ENCODE results near the gene HHAT.

The HHAT gene

DNA sequence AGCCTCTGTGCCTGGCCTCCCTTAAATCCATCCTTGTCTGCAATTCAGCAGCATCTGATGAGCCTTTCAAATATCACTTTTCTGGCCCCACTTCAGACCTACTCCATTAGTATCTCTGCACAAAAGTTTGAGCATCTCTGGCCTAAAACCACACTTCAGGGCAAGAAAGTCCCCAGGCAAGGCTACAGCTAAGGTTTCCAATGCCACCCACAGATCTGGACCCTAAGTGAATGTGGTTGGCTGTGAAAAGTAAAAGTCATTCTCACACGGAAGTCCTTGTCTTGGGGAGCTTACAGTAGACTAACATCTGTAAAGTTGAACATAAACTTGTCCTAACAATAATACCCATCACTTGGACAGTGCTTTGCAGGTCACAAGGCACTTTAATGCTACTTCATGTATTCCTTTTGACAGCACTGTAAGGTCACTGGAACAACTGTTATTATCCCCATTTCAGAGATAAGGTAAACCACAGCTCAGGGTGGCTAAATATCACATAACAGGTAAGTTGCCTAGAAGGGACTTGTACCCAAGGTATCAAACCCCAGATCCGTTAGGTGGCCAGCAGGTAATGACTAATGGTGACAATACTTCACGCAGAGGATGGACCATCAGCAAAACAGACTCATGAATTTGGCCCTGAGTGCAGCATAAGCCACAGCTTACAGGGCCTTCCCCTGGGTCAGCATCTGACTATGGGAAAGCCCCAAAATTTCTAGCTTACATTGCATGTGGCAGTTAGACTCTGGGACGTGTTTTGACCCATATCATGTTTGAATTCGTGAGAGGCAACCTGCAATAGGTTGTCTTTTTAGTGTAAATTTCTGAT, 356.0 kb downstream of the HHAT start:
- TF ChIP-seq, protein P1, sequence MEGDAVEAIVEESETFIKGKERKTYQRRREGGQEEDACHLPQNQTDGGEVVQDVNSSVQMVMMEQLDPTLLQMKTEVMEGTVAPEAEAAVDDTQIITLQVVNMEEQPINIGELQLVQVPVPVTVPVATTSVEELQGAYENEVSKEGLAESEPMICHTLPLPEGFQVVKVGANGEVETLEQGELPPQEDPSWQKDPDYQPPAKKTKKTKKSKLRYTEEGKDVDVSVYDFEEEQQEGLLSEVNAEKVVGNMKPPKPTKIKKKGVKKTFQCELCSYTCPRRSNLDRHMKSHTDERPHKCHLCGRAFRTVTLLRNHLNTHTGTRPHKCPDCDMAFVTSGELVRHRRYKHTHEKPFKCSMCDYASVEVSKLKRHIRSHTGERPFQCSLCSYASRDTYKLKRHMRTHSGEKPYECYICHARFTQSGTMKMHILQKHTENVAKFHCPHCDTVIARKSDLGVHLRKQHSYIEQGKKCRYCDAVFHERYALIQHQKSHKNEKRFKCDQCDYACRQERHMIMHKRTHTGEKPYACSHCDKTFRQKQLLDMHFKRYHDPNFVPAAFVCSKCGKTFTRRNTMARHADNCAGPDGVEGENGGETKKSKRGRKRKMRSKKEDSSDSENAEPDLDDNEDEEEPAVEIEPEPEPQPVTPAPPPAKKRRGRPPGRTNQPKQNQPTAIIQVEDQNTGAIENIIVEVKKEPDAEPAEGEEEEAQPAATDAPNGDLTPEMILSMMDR (IDR thresholded peaks at IDR 0.05) = no peak

GRCh38 chr1:210685295-210685650, 356.6 kb downstream of the HHAT start:
- TF ChIP-seq, protein P1 (IDR thresholded peaks at IDR 0.05) = no peak

DNA sequence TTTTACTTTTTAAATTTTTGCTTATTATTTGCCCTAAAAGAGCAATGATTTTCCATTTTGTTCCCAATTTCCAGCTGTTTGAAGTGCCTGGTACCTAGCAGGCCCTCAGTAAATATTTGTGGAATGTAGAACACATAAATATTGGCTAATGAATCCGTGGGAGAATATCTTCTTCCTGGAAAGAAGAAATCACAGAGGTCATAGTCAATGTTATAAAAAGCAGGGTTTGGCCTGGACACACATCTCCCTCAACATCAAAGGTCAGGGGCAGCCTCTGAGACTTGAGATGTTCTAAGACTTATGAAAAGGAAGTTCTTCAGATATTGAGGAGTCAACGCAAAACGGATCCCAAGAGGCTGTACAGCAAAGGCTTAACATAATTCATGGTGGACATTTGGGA, 358.1 kb downstream of the HHAT start:
- TF ChIP-seq, protein P1 (IDR thresholded peaks at IDR 0.05) = no peak

- TF ChIP-seq, protein P1 (IDR thresholded peaks at IDR 0.05) = no peak
Observed at GRCh38 chr1:210687582-210688279, 359.0 kb downstream of the HHAT start.

- TF ChIP-seq, protein P1 (IDR thresholded peaks at IDR 0.05) = no peak
Observed at GRCh38 chr1:210688512-210689234, 360.0 kb downstream of the HHAT start.

DNA sequence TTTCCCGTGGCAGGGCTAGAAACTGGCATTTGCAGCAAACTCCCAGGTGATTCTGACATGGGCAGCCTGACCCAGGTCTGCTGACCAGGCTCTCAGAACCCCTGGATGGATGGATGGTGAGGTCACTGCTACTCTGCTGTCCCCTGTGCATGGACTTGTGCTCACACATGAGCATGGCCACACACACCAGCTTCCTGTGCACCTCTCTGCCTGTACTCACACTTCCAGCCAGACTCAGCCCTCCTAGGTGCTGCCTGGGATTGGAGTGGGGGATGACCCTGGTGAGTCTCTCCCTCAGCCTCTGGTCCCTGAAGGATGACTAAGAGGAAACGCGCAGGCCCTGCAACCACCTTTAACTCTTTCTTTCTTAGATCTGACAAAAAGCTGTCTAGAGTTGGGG, 361.1 kb downstream of the HHAT start:
- TF ChIP-seq, protein P1 (IDR thresholded peaks at IDR 0.05) = no peak

DNA sequence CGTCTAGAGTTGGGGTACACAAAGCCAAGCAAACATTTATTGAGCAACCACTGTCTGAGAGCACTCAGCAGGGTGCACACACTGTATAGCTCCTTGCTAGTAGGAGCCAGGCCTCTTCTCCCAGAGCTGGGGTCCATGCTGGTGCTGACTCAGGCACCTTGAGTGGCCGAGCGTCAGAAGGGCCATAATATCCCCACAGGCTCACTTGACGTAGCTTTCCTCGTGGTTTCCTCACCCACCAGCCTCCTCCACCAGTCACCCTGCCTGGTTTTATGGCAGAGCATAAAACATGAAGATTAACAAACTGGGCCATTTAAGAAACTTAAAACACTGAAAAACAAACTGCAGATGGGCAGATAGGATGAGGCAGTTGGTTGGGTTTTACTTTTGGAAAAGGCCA, 361.5 kb downstream of the HHAT start:
- TF ChIP-seq, protein P1 (IDR thresholded peaks at IDR 0.05) = no peak
